SK-N-SH (cell line): Measurements from ENCODE around the gene NRG4. TPM values are rescaled to one million over a fixed set of nuclear protein-coding genes. Genes with fewer than 3 reads are reported as not detected.

Source experiments
- CTCF ChIA-PET: fragments of 300-600, 350-600 bp; formaldehyde crosslinking; extraction: SDS; loops from one replicate; lab custom pipeline; 2021; lab: Yijun Ruan, JAX
- POLR2A ChIA-PET: fragments of 350-600 bp; sonication (Branson Sonifier 250); formaldehyde crosslinking; extraction: SDS; loops from one replicate; lab custom pipeline; 2020; ENCODE audit warnings: antibody characterized with exemption, inconsistent platforms; lab: Yijun Ruan, JAX
- DNase-seq: peaks from one replicate; pipeline ENCODE4 v3.0.0; 2012
- H2AFZ ChIP-seq: fragments of 200-600 bp; sonication (generic); 2 replicates; pipeline ENCODE4 v1.8.1; 2016; ENCODE audit warnings: antibody characterized with exemption, mild to moderate bottlenecking, low read depth
- H3F3A ChIP-seq: fragments of 200-600 bp; sonication (generic); replicated peaks from 2 replicates; pipeline ENCODE3; 2016; ENCODE audit warnings: antibody characterized with exemption, mild to moderate bottlenecking; ENCODE audit not compliant: insufficient read depth
- H3K27ac ChIP-seq, 2 experiments: fragments of 200-500 bp in 1 of 2; fragments of 200-600 bp in 1 of 2; sonication (Bioruptor generic) in 1 of 2; sonication (generic), shearing (Covaris generic) in 1 of 2; 2 replicates each; pipeline versions ENCODE4 v1.5.1 to v1.6.1; 2014 to 2016; ENCODE audit warnings: low read depth in 2 of 2, inconsistent platforms in 1 of 2, low read length in 1 of 2, mild to moderate bottlenecking in 1 of 2, mixed read lengths in 1 of 2
- H3K27me3 ChIP-seq: fragments of 200-600 bp; sonication (generic), shearing (Covaris generic); 2 replicates; pipeline ENCODE4 v1.6.1; 2016; ENCODE audit warnings: mixed run types; ENCODE audit not compliant: insufficient read depth
- H3K36me3 ChIP-seq, 2 experiments: fragments of 200-500 bp in 1 of 2; fragments of 200-600 bp in 1 of 2; sonication (Bioruptor generic) in 1 of 2; sonication (generic) in 1 of 2; replicated peaks in 1 of 2; 2 replicates each; pipeline versions ENCODE3 to v1.5.1; 2014 to 2016; ENCODE audit warnings: low read length in 1 of 2, mild to moderate bottlenecking in 1 of 2; ENCODE audit not compliant: insufficient read depth in 2 of 2, control insufficient read depth in 1 of 2
- H3K4me1 ChIP-seq, 2 experiments: fragments of 200-500 bp in 1 of 2; fragments of 200-600 bp in 1 of 2; sonication (Bioruptor generic) in 1 of 2; sonication (generic), shearing (Covaris generic) in 1 of 2; 2 replicates each; pipeline versions ENCODE4 v1.5.1 to v1.6.1; 2014 to 2016; ENCODE audit warnings: low read depth in 1 of 2, low read length in 1 of 2, mixed run types in 1 of 2; ENCODE audit not compliant: insufficient read depth in 2 of 2, control insufficient read depth in 1 of 2
- H3K4me2 ChIP-seq: fragments of 200-600 bp; sonication (generic), shearing (Covaris generic); 2 replicates; pipeline ENCODE4 v1.6.1; 2017; ENCODE audit warnings: mixed run types
- H3K4me3 ChIP-seq, 2 experiments: fragments of 200-500 bp in 1 of 2; fragments of 200-600 bp in 1 of 2; sonication (Bioruptor generic) in 1 of 2; sonication (generic), shearing (Covaris generic) in 1 of 2; 2 replicates each; pipeline versions ENCODE4 v1.5.1 to v1.8.1; 2014 to 2016; ENCODE audit warnings: low read depth in 2 of 2, inconsistent platforms in 1 of 2, low read length in 1 of 2, mild to moderate bottlenecking in 1 of 2, mixed read lengths in 1 of 2, moderate library complexity in 1 of 2
- H3K79me2 ChIP-seq: fragments of 200-600 bp; sonication (generic); 2 replicates; pipeline ENCODE4 v1.8.1; 2017; ENCODE audit warnings: mild to moderate bottlenecking; ENCODE audit not compliant: insufficient read depth
- H3K9ac ChIP-seq: fragments of 200-600 bp; sonication (generic); 2 replicates; pipeline ENCODE4 v1.6.1; 2017; ENCODE audit warnings: mixed run types
- H3K9me2 ChIP-seq: fragments of 200-600 bp; sonication (generic); 2 replicates; pipeline ENCODE4 v1.6.1; 2017; ENCODE audit warnings: mixed run types
- H3K9me3 ChIP-seq: fragments of 200-600 bp; sonication (generic); 2 replicates; pipeline ENCODE4 v1.6.1; 2017; ENCODE audit warnings: mixed run types, mild to moderate bottlenecking, moderate library complexity
- H4K20me1 ChIP-seq: fragments of 200-600 bp; sonication (generic); 2 replicates; pipeline ENCODE4 v1.6.1; 2017; ENCODE audit warnings: mild to moderate bottlenecking, mixed run types; ENCODE audit not compliant: insufficient read depth
- CHD2 ChIP-seq: fragments of 150-350 bp; IDR thresholded peaks from 2 replicates; pipeline ENCODE4 v1.6.1; 2018; ENCODE audit warnings: low read length; ENCODE audit not compliant: partially characterized antibody
- CTCF ChIP-seq: fragments of 200-600 bp; sonication (generic); IDR thresholded peaks from 2 replicates; pipeline ENCODE4 v1.6.1; 2017; ENCODE audit warnings: antibody characterized with exemption, mild to moderate bottlenecking, moderate library complexity
- ELF1 ChIP-seq: IDR thresholded peaks from 2 replicates; pipeline ENCODE4 v1.4.0; 2012
- FOSL2 ChIP-seq: IDR thresholded peaks from 2 replicates; pipeline ENCODE4 v1.4.0; 2012; ENCODE audit warnings: low read depth, mild to moderate bottlenecking, moderate library complexity, borderline replicate concordance
- FOXM1 ChIP-seq: IDR thresholded peaks from 2 replicates; pipeline ENCODE4 v1.4.0; 2012; ENCODE audit warnings: low read depth, mild to moderate bottlenecking
- IRF3 ChIP-seq: fragments of 150-350 bp; IDR thresholded peaks from 2 replicates; pipeline ENCODE4 v1.6.1; 2016; ENCODE audit warnings: mild to moderate bottlenecking, low read depth, low read length
- NFIC ChIP-seq: IDR thresholded peaks from 2 replicates; pipeline ENCODE4 v1.4.0; 2012; ENCODE audit warnings: borderline replicate concordance
- PBX3 ChIP-seq: IDR thresholded peaks from 2 replicates; pipeline ENCODE4; 2012
- POLR2AphosphoS5 ChIP-seq: IDR thresholded peaks from 2 replicates; pipeline ENCODE4 v1.6.1; 2012; ENCODE audit warnings: low read depth, low read length
- RAD21 ChIP-seq: IDR thresholded peaks from 2 replicates; pipeline ENCODE4 v1.6.1; 2012; ENCODE audit warnings: mild to moderate bottlenecking, low read length
- RCOR1 ChIP-seq: fragments of 150-350 bp; IDR thresholded peaks from 2 replicates; pipeline ENCODE4 v1.6.1; 2017; ENCODE audit warnings: antibody characterized with exemption, low read length
- SMC3 ChIP-seq: IDR thresholded peaks from 2 replicates; pipeline ENCODE4 v1.6.1; 2012; ENCODE audit warnings: low read depth, low read length, improper control_type of control experiment
- TAF1 ChIP-seq: IDR thresholded peaks from 2 replicates; pipeline ENCODE4 v1.6.1; 2012; ENCODE audit warnings: low read depth, mild to moderate bottlenecking, low read length, moderate library complexity, borderline replicate concordance
- TCF12 ChIP-seq: IDR thresholded peaks from 2 replicates; pipeline ENCODE4 v1.4.0; 2012
- TEAD4 ChIP-seq: IDR thresholded peaks from 2 replicates; pipeline ENCODE4 v1.4.0; 2012; ENCODE audit warnings: mild to moderate bottlenecking, borderline replicate concordance; ENCODE audit not compliant: insufficient read depth
- USF2 ChIP-seq: fragments of 150-350 bp; IDR thresholded peaks from 2 replicates; pipeline ENCODE4 v1.6.1; 2017; ENCODE audit warnings: antibody characterized with exemption, low read length, low read depth, borderline replicate concordance
- YY1 ChIP-seq: IDR thresholded peaks from 2 replicates; pipeline ENCODE4 v1.4.0; 2012; ENCODE audit warnings: low read depth, mild to moderate bottlenecking
- WGBS: methylation state at CpG from one replicate; pipeline ENCODE4 v1.1.6; 2017; ENCODE audit warnings: low lambda C conversion rate; 5-methylcytosine and 5-hydroxymethylcytosine counted together
- polyA plus RNA-seq, 3 experiments: library from polyadenylated mRNA; depleted of rRNA; stranded (reverse); fragments of >200 nt; gene quantifications; 2 replicates each; pipeline ENCODE4 v1.2.3, GENCODE V29; 2012

NRG4 gene
- polyA plus RNA-seq, 1 of the 3 experiments (the other 2 are of a cell fraction): not detected

GRCh38 chr15:76033438-76033837 lies 21.2 kb upstream of the NRG4 start:
- Histone ChIP-seq H3K4me1 (no peaks in the 10 kb centered on the region), H3K36me3 (no peaks in the 10 kb centered on the region), H3F3A (no peaks in the 10 kb centered on the region), H3K9me2 (no peaks in the 10 kb centered on the region), H4K20me1 (no peaks in the 10 kb centered on the region), H3K4me2 (no peak overlapping the region), H3K9ac (no peak overlapping the region), H2AFZ (no peak overlapping the region), H3K4me3 (no peak overlapping the region), H3K27ac (no peak overlapping the region), H3K79me2 (no peaks in the 10 kb centered on the region), H3K9me3 (no peaks in the 10 kb centered on the region), H3K27me3 (no peaks in the 10 kb centered on the region; the same call in 1 of the 2 replicates)
- DNase-seq: no peak
- CTCF ChIA-PET: interaction anchor here (1.2 to 2.3 kb wide), 3 partner anchors 10 to 115 kb away, joined by 4 to 8 read pairs (median 4); partner anchors contain the start of gene TMEM266
- POLR2A ChIA-PET: no interaction called here
- TF ChIP-seq CTCF (no peak), TAF1 (no peak), USF2 (no peak), NFIC (no peak), FOSL2 (no peak), YY1 (no peak), CHD2 (no peak), POLR2AphosphoS5 (no peak), RCOR1 (no peak), FOXM1 (no peak), IRF3 (no peak), PBX3 (no peak), TEAD4 (no peak), TCF12 (no peak), ELF1 (no peak), RAD21 (no peak), SMC3 (no peak)
- 43% methylated on average over 1 of the region's 1 CpG for WGBS
